ENCODE data around the gene DDI2. TPM values are rescaled to one million over a fixed set of nuclear protein-coding genes. Genes with fewer than 3 reads are reported as not detected.

DDI2 gene
- total RNA-seq, 3 donors from 2014 or later, result 69.2 to 77.4 (median 71.0) TPM

DNA sequence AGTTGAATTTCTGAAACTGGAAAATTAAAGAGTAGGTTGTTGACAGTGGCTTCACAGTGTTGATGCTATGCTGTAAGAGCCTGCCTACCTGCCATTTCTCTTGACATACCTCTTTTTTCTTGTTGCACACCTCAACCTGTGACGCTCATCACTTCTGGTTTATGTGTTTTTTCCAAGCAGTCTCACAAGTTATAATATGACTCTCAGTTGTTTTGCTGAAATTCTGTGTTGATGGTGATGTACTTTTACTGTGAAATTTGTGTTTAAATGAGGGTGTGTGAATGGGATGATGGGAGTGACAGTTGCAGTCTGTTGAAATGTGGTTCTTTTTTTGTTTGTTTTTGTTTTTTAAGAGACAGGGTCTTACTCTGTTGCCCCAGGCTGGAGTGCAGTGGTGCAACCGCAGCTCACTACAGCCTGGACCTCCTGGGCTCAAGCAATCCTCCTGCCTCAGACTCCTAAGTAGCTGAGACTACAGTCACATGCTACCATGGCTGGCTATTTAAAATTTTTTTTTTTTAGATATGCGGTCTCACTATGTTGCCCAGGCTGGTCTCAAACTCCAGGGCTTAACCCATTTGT lies 7.0 kb downstream of the DDI2 start:
- H3K4me3 ChIP-seq, result no peak overlapping the region
- peaks cover 3 to 8% of the 10 kb centered on the region in 2 donors for H3K4me1 ChIP-seq
- no peaks in the 10 kb centered on the region for H3K27me3 ChIP-seq
- H3K27ac ChIP-seq, result no peak overlapping the region
- no peaks in the 10 kb centered on the region for H3K36me3 ChIP-seq
- no peak for DNase-seq (ENCODE audit: low spot score in 2 of 2)
- intact Hi-C loops (cut with DNase I; ENCODE audit: low total_unique reads), result no loop called here
- TF ChIP-seq POLR2AphosphoS5 (IDR thresholded peaks at IDR 0.05), result no peak
- TF ChIP-seq POLR2A (IDR thresholded peaks at IDR 0.05), result no peak
- TF ChIP-seq, protein P1, sequence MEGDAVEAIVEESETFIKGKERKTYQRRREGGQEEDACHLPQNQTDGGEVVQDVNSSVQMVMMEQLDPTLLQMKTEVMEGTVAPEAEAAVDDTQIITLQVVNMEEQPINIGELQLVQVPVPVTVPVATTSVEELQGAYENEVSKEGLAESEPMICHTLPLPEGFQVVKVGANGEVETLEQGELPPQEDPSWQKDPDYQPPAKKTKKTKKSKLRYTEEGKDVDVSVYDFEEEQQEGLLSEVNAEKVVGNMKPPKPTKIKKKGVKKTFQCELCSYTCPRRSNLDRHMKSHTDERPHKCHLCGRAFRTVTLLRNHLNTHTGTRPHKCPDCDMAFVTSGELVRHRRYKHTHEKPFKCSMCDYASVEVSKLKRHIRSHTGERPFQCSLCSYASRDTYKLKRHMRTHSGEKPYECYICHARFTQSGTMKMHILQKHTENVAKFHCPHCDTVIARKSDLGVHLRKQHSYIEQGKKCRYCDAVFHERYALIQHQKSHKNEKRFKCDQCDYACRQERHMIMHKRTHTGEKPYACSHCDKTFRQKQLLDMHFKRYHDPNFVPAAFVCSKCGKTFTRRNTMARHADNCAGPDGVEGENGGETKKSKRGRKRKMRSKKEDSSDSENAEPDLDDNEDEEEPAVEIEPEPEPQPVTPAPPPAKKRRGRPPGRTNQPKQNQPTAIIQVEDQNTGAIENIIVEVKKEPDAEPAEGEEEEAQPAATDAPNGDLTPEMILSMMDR (IDR thresholded peaks at IDR 0.05), result no peak
- H3K9me3 ChIP-seq, result no peaks in the 10 kb centered on the region

DNA sequence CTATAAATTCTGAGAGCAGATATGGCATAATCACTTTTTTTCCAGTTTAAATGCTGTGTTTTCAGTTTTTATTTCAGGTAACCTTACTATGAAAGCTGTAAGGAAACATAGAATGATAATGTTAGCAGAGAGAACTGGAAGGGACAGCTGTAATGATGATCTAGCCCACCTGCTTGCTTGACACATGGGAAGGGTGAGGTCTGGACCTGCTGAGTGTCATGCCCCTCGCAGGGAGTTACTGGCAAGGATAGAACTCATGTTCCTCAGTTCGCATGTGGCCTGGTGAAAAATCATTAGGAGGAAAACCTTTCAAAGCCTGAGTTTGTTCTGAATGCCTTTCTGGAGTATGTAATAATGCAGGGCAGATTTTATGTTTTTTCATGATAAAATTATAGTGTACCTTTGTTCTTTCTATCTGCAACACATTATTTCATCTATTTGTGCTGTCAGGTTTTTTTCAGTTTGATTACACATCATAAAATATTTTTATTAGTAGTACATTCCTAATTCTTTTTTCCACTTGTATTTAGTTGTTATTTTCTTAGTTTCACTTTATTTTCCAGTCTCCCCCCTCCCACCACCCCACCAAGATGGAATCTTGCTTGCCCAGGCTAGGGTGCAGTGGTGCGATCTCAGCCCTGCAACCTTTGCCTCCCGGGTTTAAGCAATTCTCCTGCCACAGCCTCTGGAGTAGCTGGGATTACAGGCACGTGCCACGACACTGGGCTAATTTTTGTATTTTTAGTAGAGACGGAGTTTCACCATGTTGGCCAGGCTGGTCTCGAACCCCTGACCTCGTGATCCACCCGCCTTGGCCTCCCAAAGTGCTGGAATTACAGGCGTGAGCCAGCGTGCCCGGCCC lies 8.0 kb downstream of the DDI2 start:
- Histone ChIP-seq H3K27me3 (no peaks in the 10 kb centered on the region), H3K4me1 (peaks cover under 1 to 8% of the 10 kb centered on the region in 2 donors), H3K4me3 (no peak overlapping the region), H3K36me3 (no peaks in the 10 kb centered on the region), H3K27ac (no peak overlapping the region), H3K9me3 (no peaks in the 10 kb centered on the region)
- intact Hi-C loops (cut with DNase I; ENCODE audit: low total_unique reads), result no loop called here
- TF ChIP-seq, protein P1 (IDR thresholded peaks at IDR 0.05), result no peak
- TF ChIP-seq POLR2AphosphoS5 (IDR thresholded peaks at IDR 0.05) (no peak), POLR2A (IDR thresholded peaks at IDR 0.05) (no peak)
- no peak for DNase-seq (ENCODE audit: low spot score in 2 of 2)

DNA sequence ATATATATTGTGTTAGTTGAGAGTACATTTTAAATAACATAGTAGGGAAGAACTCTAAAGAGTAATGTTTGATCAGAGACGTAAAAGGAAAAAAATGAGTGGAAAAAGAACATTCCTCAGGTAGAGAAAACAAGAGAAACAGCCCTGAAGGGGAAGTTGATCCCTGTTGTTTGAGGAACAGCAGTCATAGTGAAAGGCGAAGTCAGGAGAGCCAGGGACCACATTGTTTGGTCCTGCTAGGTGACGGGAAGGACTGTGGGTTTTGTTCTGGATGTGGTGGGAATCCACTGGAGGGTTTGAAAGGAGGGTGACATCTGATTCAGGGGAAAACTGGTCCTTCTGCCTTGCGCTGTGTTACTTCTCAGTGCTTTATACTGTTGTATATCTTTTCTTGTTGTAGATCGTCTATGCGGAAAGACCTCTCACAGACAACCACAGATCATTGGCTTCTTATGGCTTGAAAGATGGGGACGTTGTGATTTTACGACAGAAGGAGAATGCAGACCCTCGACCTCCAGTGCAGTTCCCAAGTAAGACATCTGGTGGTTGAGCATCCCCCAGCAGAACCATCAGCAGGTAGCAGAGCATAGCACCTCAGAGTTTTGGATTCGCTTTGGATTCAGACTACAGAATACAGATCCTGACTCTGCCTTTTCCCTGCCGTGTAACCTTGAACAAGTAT lies 9.2 kb downstream of the DDI2 start:
- no peak for DNase-seq (ENCODE audit: low spot score in 2 of 2)
- H3K9me3 ChIP-seq, result no peaks in the 10 kb centered on the region
- TF ChIP-seq POLR2A (IDR thresholded peaks at IDR 0.05) (no peak), POLR2AphosphoS5 (IDR thresholded peaks at IDR 0.05) (no peak)
- TF ChIP-seq, protein P1 (IDR thresholded peaks at IDR 0.05), result no peak
- H3K27me3 ChIP-seq, result no peaks in the 10 kb centered on the region
- peaks cover 0 to 8% of the 10 kb centered on the region in 2 donors for H3K4me1 ChIP-seq
- no peak overlapping the region for H3K27ac ChIP-seq
- no peak overlapping the region for H3K4me3 ChIP-seq
- H3K36me3 ChIP-seq, result peaks cover 4% of the 10 kb centered on the region
- intact Hi-C loops (cut with DNase I; ENCODE audit: low total_unique reads), result loop anchor here (2.0 kb wide), 1 partner anchor 16 kb away; no protein-coding TSS in a partner anchor

DNA sequence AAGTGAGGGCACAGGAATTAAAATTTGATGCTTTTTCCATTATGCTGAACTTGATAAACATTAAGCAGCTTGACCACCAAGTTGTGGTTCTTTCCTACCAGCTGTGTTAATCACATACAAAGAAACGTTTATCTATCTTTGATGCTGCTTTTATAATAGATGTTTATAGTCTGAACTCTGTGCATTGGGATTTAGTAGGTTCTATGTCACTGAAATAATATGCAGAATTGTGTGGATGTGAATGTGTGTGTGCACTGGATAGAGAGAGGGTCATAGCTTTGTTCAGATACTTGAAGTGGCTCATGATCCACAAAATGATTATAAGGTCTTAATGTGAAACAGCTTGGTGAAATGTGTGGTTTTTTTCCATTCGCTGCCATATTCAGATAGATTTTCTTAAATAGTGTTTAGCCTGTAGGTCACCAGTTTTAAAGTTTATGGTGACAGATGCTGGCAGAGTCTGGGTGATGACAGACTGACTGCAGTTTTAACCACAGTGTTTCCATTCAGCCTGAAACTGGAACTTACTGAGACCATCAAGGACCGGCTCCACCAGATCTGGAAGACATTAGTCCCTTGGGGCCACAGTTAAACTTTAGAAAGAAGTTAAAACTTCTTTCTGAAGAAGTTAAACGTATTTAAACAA lies 10.2 kb downstream of the DDI2 start:
- Histone ChIP-seq H3K9me3 (no peaks in the 10 kb centered on the region), H3K27me3 (no peaks in the 10 kb centered on the region), H3K36me3 (peaks cover 4% of the 10 kb centered on the region), H3K4me3 (no peak overlapping the region), H3K27ac (peak overlapping the region in 1 of 2 donors; percentile 3), H3K4me1 (peaks cover 0 to 8% of the 10 kb centered on the region in 2 donors)
- intact Hi-C loops (cut with DNase I; ENCODE audit: low total_unique reads), result loop anchor here (2.0 kb wide), 1 partner anchor 17 kb away; no protein-coding TSS in a partner anchor
- DNase-seq (ENCODE audit: low spot score in 2 of 2), result no peak
- TF ChIP-seq, protein P1 (IDR thresholded peaks at IDR 0.05), result no peak
- no peak for TF ChIP-seq POLR2A (IDR thresholded peaks at IDR 0.05)
- no peak for TF ChIP-seq POLR2AphosphoS5 (IDR thresholded peaks at IDR 0.05)

Measured in breast epithelium (tissue), 4 donors.